ENCODE results near the gene DOCK1.

Gene DOCK1

GRCh38 chr10:127300868-127301321 lies 395.7 kb downstream of the DOCK1 start:
- no peak overlapping the region for H3K9ac ChIP-seq (ENCODE audit: low read length)
- no peaks in the 10 kb centered on the region for H3K27me3 ChIP-seq (ENCODE audit: control insufficient read depth in 1 of 2, insufficient read depth in 1 of 2, low read length in 2 of 2)
- H4K8ac ChIP-seq (ENCODE audit: low read length) = peak overlapping the region; percentile 47
- H3K4me2 ChIP-seq (ENCODE audit: low read length, poor library complexity, severe bottlenecking) = no peak overlapping the region
- no peaks in the 10 kb centered on the region for H3K36me3 ChIP-seq (ENCODE audit: control insufficient read depth in 1 of 2, insufficient read depth in 2 of 2, low read depth in 1 of 2, low read length in 2 of 2)
- H2BK5ac ChIP-seq (ENCODE audit: low read depth, low read length, poor library complexity, severe bottlenecking) = no peak overlapping the region
- H3K9me3 ChIP-seq (ENCODE audit: control insufficient read depth, low read length) = no peaks in the 10 kb centered on the region
- no peak overlapping the region for H2AK5ac ChIP-seq (ENCODE audit: low read length, severe bottlenecking)
- peaks cover 15% of the 10 kb centered on the region for H3K79me1 ChIP-seq (replicated peaks; ENCODE audit: low read length, poor library complexity, severe bottlenecking)
- H3K4ac ChIP-seq (ENCODE audit: low read depth in 1 of 2, low read length in 2 of 2) = no peak overlapping the region
- 79% methylated on average over 7 of the region's 11 CpGs for WGBS
- H3K27ac ChIP-seq (ENCODE audit: low read length, poor library complexity, severe bottlenecking) = peak overlapping the region; percentile 0
- H3K4me3 ChIP-seq (ENCODE audit: insufficient read depth in 1 of 2, low read depth in 1 of 2, low read length in 2 of 2) = no peak overlapping the region
- H2BK12ac ChIP-seq (ENCODE audit: low read length in 2 of 2) = no peak overlapping the region
- no peak overlapping the region for H3K23ac ChIP-seq (ENCODE audit: low read length in 2 of 2)
- H4K91ac ChIP-seq (ENCODE audit: low read length) = no peak overlapping the region
- DNase-seq = no peak
- H2AFZ ChIP-seq (ENCODE audit: low read depth, low read length) = no peak overlapping the region
- H3K14ac ChIP-seq (ENCODE audit: low read length in 2 of 2) = no peak overlapping the region
- H2BK15ac ChIP-seq (ENCODE audit: low read depth, poor library complexity, severe bottlenecking) = no peak overlapping the region
- H3K18ac ChIP-seq (ENCODE audit: low read depth in 1 of 2, low read length in 2 of 2) = no peak overlapping the region
- H3K4me1 ChIP-seq (ENCODE audit: control insufficient read depth, insufficient read depth, low read depth, low read length) = peaks cover 11% of the 10 kb centered on the region
- H2BK120ac ChIP-seq (ENCODE audit: low read depth, low read length) = no peak overlapping the region

GRCh38 chr10:127302343-127302742 lies 397.1 kb downstream of the DOCK1 start:
- Histone ChIP-seq H3K27ac (ENCODE audit: low read length, poor library complexity, severe bottlenecking) (no peak overlapping the region), H3K4me2 (ENCODE audit: low read length, poor library complexity, severe bottlenecking) (no peak overlapping the region), H3K9me3 (ENCODE audit: control insufficient read depth, low read length) (no peaks in the 10 kb centered on the region), H3K36me3 (ENCODE audit: control insufficient read depth in 1 of 2, insufficient read depth in 2 of 2, low read depth in 1 of 2, low read length in 2 of 2) (no peaks in the 10 kb centered on the region), H3K23ac (ENCODE audit: low read length in 2 of 2) (no peak overlapping the region), H2AFZ (ENCODE audit: low read depth, low read length) (no peak overlapping the region), H3K4me3 (ENCODE audit: insufficient read depth in 1 of 2, low read depth in 1 of 2, low read length in 2 of 2) (no peak overlapping the region), H3K9ac (ENCODE audit: low read length) (no peak overlapping the region), H4K8ac (ENCODE audit: low read length) (no peak overlapping the region), H4K91ac (ENCODE audit: low read length) (no peak overlapping the region), H3K27me3 (ENCODE audit: control insufficient read depth in 1 of 2, insufficient read depth in 1 of 2, low read length in 2 of 2) (no peaks in the 10 kb centered on the region), H2BK12ac (ENCODE audit: low read length in 2 of 2) (no peak overlapping the region), H3K4ac (ENCODE audit: low read depth in 1 of 2, low read length in 2 of 2) (no peak overlapping the region), H2BK120ac (ENCODE audit: low read depth, low read length) (no peak overlapping the region), H3K14ac (ENCODE audit: low read length in 2 of 2) (no peak overlapping the region), H3K18ac (ENCODE audit: low read depth in 1 of 2, low read length in 2 of 2) (no peak overlapping the region), H2AK5ac (ENCODE audit: low read length, severe bottlenecking) (no peak overlapping the region), H2BK5ac (ENCODE audit: low read depth, low read length, poor library complexity, severe bottlenecking) (no peak overlapping the region), H3K4me1 (ENCODE audit: control insufficient read depth, insufficient read depth, low read depth, low read length) (peaks cover 8% of the 10 kb centered on the region), H3K79me1 (replicated peaks; ENCODE audit: low read length, poor library complexity, severe bottlenecking) (peaks cover 15% of the 10 kb centered on the region), H2BK15ac (ENCODE audit: low read depth, poor library complexity, severe bottlenecking) (no peak overlapping the region)
- no peak for DNase-seq
- 88% methylated on average over 3 of the region's 3 CpGs for WGBS

- no peak for DNase-seq
- Histone ChIP-seq H2AFZ (ENCODE audit: low read depth, low read length) (no peak overlapping the region), H3K27me3 (ENCODE audit: control insufficient read depth in 1 of 2, insufficient read depth in 1 of 2, low read length in 2 of 2) (no peaks in the 10 kb centered on the region), H4K8ac (ENCODE audit: low read length) (no peak overlapping the region), H3K23ac (ENCODE audit: low read length in 2 of 2) (no peak overlapping the region), H3K4me1 (ENCODE audit: control insufficient read depth, insufficient read depth, low read depth, low read length) (peaks cover 8% of the 10 kb centered on the region), H3K4me2 (ENCODE audit: low read length, poor library complexity, severe bottlenecking) (no peak overlapping the region), H2BK15ac (ENCODE audit: low read depth, poor library complexity, severe bottlenecking) (no peak overlapping the region), H3K9ac (ENCODE audit: low read length) (no peak overlapping the region), H3K4me3 (ENCODE audit: insufficient read depth in 1 of 2, low read depth in 1 of 2, low read length in 2 of 2) (no peak overlapping the region), H2AK5ac (ENCODE audit: low read length, severe bottlenecking) (no peak overlapping the region), H3K36me3 (ENCODE audit: control insufficient read depth in 1 of 2, insufficient read depth in 2 of 2, low read depth in 1 of 2, low read length in 2 of 2) (no peaks in the 10 kb centered on the region), H3K9me3 (ENCODE audit: control insufficient read depth, low read length) (no peaks in the 10 kb centered on the region), H2BK5ac (ENCODE audit: low read depth, low read length, poor library complexity, severe bottlenecking) (no peak overlapping the region), H3K79me1 (replicated peaks; ENCODE audit: low read length, poor library complexity, severe bottlenecking) (peaks cover 21% of the 10 kb centered on the region), H2BK120ac (ENCODE audit: low read depth, low read length) (no peak overlapping the region), H4K91ac (ENCODE audit: low read length) (no peak overlapping the region), H3K18ac (ENCODE audit: low read depth in 1 of 2, low read length in 2 of 2) (no peak overlapping the region), H2BK12ac (ENCODE audit: low read length in 2 of 2) (no peak overlapping the region), H3K4ac (ENCODE audit: low read depth in 1 of 2, low read length in 2 of 2) (no peak overlapping the region), H3K14ac (ENCODE audit: low read length in 2 of 2) (no peak overlapping the region), H3K27ac (ENCODE audit: low read length, poor library complexity, severe bottlenecking) (no peak overlapping the region)
- 100% methylated on average over 2 of the region's 2 CpGs for WGBS
Measured at GRCh38 chr10:127303105-127303504, 397.9 kb downstream of the DOCK1 start.

GRCh38 chr10:127303746-127304145 lies 398.5 kb downstream of the DOCK1 start:
- peaks cover 22% of the 10 kb centered on the region for H3K79me1 ChIP-seq (replicated peaks; ENCODE audit: low read length, poor library complexity, severe bottlenecking)
- H4K8ac ChIP-seq (ENCODE audit: low read length) = no peak overlapping the region
- H3K4me2 ChIP-seq (ENCODE audit: low read length, poor library complexity, severe bottlenecking) = no peak overlapping the region
- no peak overlapping the region for H2BK15ac ChIP-seq (ENCODE audit: low read depth, poor library complexity, severe bottlenecking)
- H3K36me3 ChIP-seq (ENCODE audit: control insufficient read depth in 1 of 2, insufficient read depth in 2 of 2, low read depth in 1 of 2, low read length in 2 of 2) = no peaks in the 10 kb centered on the region
- H4K91ac ChIP-seq (ENCODE audit: low read length) = no peak overlapping the region
- peak overlapping the region in 1 of 2 experiments; percentile 41 for H3K23ac ChIP-seq (ENCODE audit: low read length in 2 of 2)
- H2BK5ac ChIP-seq (ENCODE audit: low read depth, low read length, poor library complexity, severe bottlenecking) = no peak overlapping the region
- WGBS = 97% methylated on average over 8 of the region's 8 CpGs
- no peak overlapping the region for H2BK120ac ChIP-seq (ENCODE audit: low read depth, low read length)
- no peak overlapping the region for H3K27ac ChIP-seq (ENCODE audit: low read length, poor library complexity, severe bottlenecking)
- H3K9ac ChIP-seq (ENCODE audit: low read length) = no peak overlapping the region
- DNase-seq = no peak
- H3K9me3 ChIP-seq (ENCODE audit: control insufficient read depth, low read length) = no peaks in the 10 kb centered on the region
- peaks cover 8% of the 10 kb centered on the region for H3K4me1 ChIP-seq (ENCODE audit: control insufficient read depth, insufficient read depth, low read depth, low read length)
- H3K27me3 ChIP-seq (ENCODE audit: control insufficient read depth in 1 of 2, insufficient read depth in 1 of 2, low read length in 2 of 2) = no peaks in the 10 kb centered on the region
- H2AK5ac ChIP-seq (ENCODE audit: low read length, severe bottlenecking) = no peak overlapping the region
- no peak overlapping the region for H3K14ac ChIP-seq (ENCODE audit: low read length in 2 of 2)
- no peak overlapping the region for H3K18ac ChIP-seq (ENCODE audit: low read depth in 1 of 2, low read length in 2 of 2)
- H3K4ac ChIP-seq (ENCODE audit: low read depth in 1 of 2, low read length in 2 of 2) = no peak overlapping the region
- H3K4me3 ChIP-seq (ENCODE audit: insufficient read depth in 1 of 2, low read depth in 1 of 2, low read length in 2 of 2) = no peak overlapping the region
- H2AFZ ChIP-seq (ENCODE audit: low read depth, low read length) = no peak overlapping the region
- no peak overlapping the region for H2BK12ac ChIP-seq (ENCODE audit: low read length in 2 of 2)
